HG03565 (cell line): ENCODE measurements around the gene KDM4B.

Source experiments
- ATAC-seq: cut with Tn5 transposase; IDR thresholded peaks from one replicate; pipeline ENCODE4 v1.9.1; 2021; ENCODE audit warnings: mild to moderate bottlenecking, moderate library complexity; ENCODE audit not compliant: unreplicated experiment

The KDM4B gene

GRCh38 chr19:5119297-5119998 is 150.5 kb downstream of the KDM4B start:
- no peak for ATAC-seq

- no peak for ATAC-seq
Observed at GRCh38 chr19:5120321-5120720, 151.4 kb downstream of the KDM4B start.

- no peak for ATAC-seq
Observed at GRCh38 chr19:5120833-5121232, 151.9 kb downstream of the KDM4B start.

GRCh38 chr19:5121266-5122120 is 152.6 kb downstream of the KDM4B start:
- ATAC-seq: no peak

- no peak for ATAC-seq
Observed at GRCh38 chr19:5122121-5122400, 153.1 kb downstream of the KDM4B start.

- ATAC-seq: no peak
Observed at GRCh38 chr19:5122671-5123409, 153.9 kb downstream of the KDM4B start.

- no peak for ATAC-seq
Observed at GRCh38 chr19:5123646-5124045, 154.7 kb downstream of the KDM4B start.

- no peak for ATAC-seq
Observed at GRCh38 chr19:5124111-5124855, 155.4 kb downstream of the KDM4B start.

- ATAC-seq: no peak
Observed at GRCh38 chr19:5125376-5125775, 156.5 kb downstream of the KDM4B start.

GRCh38 chr19:5125797-5126497 is 157.0 kb downstream of the KDM4B start:
- ATAC-seq: no peak

- ATAC-seq: no peak
Observed at GRCh38 chr19:5126498-5127223, 157.7 kb downstream of the KDM4B start.

- no peak for ATAC-seq
Observed at GRCh38 chr19:5127717-5128116, 158.8 kb downstream of the KDM4B start.

GRCh38 chr19:5128251-5128935 is 159.5 kb downstream of the KDM4B start:
- no peak for ATAC-seq

- no peak for ATAC-seq
Observed at GRCh38 chr19:5128936-5129389, 160.1 kb downstream of the KDM4B start.

- ATAC-seq: no peak
Observed at GRCh38 chr19:5129691-5130090, 160.8 kb downstream of the KDM4B start.

- ATAC-seq: peak; percentile 45
Observed at GRCh38 chr19:5130371-5131030, 161.6 kb downstream of the KDM4B start.

- ATAC-seq: peak; percentile 20
Observed at GRCh38 chr19:5131031-5131505, 162.2 kb downstream of the KDM4B start.

GRCh38 chr19:5131506-5132205 is 162.7 kb downstream of the KDM4B start:
- ATAC-seq: no peak
